COLO668 (cell line): ENCODE results near the gene PEX5.
A peak's percentile ranks its signal among the peaks of the same experiment; 100 is the strongest.

Source experiments
- DNase-seq: peaks from one replicate; lab custom pipeline; 2025; ENCODE audit not compliant: unreplicated experiment; lab: John Stamatoyannopoulos, UW

Gene PEX5

GRCh38 chr12:7189398-7190267 lies at the start of gene PEX5:
Gene PEX5 (plus strand): TSS chr12:7189686. CDS start chr12:7190378, 692 bp downstream.
- DNase-seq: peak; percentile 86

DNA sequence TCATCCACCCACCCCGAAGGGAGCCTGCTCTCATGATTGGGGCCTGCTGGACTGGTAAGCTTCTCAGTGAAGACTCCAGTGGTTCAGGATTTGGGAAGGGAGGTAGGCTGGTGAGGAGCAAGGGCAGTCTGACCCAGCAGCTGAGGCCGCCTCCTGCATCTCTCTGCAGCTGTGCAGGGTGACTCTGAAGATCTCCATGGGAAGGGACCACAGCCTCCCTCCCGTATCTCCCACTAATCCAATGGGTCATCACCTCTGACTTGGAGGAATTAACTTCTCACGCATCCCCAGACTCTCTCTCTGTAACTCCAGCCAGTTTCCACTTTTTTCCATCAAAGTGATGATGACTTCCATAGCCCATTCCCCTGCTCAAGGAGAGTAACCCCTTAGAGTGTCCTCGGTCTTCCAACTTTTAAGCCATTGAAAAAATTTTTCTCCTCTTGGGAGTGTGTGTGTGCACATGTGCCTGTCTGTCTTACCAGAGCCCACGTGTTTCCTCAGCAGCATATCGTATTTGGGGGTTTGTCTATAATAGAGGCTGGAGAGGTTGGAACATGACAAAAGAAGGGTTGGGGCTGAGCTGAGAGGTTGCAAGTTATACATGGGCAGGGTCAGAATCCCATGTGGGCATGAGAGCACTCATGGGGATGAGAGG lies 48.0 kb upstream of the PEX5 start:
- DNase-seq: no peak

GRCh38 chr12:7142056-7142644 lies 47.3 kb upstream of the PEX5 start:
- peak; percentile 34 for DNase-seq

GRCh38 chr12:7142809-7143465 lies 46.5 kb upstream of the PEX5 start:
- no peak for DNase-seq

GRCh38 chr12:7143564-7143963 lies 45.9 kb upstream of the PEX5 start:
- no peak for DNase-seq

- no peak for DNase-seq
Observed at GRCh38 chr12:7144414-7145120, 44.9 kb upstream of the PEX5 start.

DNA sequence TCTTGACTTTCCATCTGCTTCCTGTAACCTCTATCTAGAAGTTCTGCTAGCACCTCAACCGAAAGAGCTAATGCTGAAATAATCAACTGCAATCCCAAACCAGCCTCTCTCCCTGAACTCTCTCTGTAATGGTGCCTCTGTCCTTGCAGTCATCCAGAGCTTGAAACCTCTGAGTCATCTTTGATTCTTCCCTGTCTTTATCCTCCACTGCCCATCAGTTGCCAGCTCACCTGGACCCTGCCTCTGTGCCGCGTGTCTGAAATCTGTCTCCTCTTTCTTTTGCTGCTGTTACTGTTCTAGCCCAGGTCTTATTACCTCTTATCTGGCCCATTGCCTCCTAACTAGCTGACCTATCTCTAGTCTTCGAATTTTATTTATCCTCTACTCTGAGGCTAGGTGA lies 43.8 kb upstream of the PEX5 start:
- no peak for DNase-seq

DNA sequence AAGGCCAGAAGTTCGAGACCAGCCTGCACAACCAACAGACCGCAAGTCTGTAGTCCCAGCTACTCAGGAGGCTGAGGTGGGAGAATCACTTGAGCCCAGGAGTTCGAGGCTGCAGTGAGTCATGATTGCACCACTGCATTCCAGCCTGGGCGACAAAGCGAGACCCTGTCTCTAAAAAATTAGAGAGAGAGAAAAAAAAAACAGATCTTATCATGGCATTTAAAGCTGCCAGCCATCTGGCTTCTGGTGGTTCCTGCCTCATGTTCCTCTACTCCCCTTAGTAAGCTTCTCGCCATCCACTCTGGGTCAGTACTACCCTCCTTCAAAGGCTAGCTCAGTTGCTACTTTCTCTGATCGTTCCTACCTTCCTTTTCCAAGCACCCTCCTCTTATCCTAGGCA lies 43.3 kb upstream of the PEX5 start:
- no peak for DNase-seq

DNA sequence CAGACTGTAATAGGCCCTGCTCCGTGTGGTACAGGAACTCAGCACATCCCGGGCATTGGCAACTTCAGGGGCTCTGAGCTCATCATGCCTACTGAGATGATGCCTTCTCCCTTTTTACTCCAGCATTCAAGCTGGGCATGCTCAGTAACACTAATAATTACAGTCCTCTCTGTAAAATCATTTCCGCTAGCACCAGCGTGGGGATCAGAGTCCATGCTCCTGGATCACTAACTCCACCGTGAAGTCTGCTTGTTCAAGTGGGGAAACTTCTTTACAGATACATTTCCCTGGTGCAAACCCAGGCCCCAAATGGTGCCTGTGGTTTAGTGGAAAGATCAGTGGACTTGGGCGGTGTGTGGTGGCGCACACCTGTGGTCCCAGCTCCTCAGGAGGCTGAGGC lies 42.6 kb upstream of the PEX5 start:
- DNase-seq: no peak

GRCh38 chr12:7150356-7150755 lies 39.1 kb upstream of the PEX5 start:
- DNase-seq: no peak

GRCh38 chr12:7150841-7151240 lies 38.6 kb upstream of the PEX5 start:
- no peak for DNase-seq

DNA sequence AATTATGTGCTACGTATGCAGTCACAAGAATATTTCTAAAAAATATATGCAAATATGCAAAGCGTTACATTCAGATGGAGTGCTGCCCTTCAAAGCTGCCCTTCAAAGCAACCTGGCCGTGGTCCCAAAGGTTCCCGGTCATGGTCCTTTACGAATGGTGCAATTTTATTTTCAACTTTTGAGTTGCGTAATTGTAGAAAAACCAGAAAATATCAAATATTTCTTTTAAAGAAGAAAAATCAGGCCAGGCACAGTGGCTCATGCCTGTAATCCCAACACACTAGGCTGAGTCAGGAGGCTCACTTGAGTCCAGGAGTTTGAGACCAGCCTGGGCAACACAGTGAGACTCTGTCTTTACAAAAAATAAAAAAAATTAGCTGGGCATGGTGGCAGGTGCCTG lies 38.0 kb upstream of the PEX5 start:
- no peak for DNase-seq

GRCh38 chr12:7152818-7153217 lies 36.7 kb upstream of the PEX5 start:
- no peak for DNase-seq

DNA sequence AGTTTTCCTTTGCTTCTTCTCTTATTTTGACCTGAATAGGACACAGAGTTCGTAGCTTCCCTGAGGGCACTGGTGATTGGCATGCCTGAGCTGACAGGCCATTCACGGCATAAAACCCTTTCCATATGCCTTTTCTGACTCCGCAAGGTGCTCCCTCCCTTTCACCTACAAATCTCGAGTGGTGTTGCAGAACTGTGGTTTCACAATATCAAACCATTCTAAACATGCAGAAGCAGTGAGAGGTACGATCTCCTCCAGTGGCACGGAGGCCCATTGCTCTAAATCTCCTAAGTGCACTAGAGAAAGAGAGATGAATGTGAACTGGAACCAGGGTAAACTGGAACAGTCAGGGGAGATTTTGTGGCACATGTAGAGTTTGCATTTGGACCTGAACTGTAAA lies 35.4 kb upstream of the PEX5 start:
- DNase-seq: no peak

DNA sequence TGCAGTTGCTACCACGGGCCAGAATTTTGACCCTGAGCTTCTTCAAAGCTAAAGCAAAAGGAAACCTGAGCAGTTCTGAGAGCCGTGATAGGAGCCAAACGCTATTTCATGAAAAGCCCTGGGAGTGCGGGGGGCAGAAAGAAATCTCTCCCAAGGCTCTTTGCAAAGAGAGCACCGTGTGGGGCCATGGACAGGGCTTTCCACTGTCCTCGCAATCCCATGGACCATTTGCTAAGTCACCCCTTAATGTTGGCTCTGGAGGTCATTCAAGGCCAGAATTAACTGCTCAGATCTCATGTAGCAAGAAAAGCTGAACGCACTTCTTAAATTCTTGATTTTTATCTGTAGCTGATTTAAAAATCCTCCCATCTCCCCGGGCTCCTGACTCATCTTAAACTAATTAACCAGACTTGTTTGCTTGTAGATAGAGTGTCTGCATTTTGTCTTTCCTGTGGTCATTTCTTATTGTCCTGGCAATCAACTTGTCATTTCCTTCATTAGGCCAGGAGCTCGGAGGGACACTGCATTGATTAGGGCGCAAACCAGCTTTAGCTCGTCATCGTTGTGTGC lies 34.5 kb upstream of the PEX5 start:
- no peak for DNase-seq

GRCh38 chr12:7155471-7156034 lies 33.9 kb upstream of the PEX5 start:
- peak; percentile 58 for DNase-seq

GRCh38 chr12:7156259-7157197 lies 33.0 kb upstream of the PEX5 start:
- DNase-seq: no peak

DNA sequence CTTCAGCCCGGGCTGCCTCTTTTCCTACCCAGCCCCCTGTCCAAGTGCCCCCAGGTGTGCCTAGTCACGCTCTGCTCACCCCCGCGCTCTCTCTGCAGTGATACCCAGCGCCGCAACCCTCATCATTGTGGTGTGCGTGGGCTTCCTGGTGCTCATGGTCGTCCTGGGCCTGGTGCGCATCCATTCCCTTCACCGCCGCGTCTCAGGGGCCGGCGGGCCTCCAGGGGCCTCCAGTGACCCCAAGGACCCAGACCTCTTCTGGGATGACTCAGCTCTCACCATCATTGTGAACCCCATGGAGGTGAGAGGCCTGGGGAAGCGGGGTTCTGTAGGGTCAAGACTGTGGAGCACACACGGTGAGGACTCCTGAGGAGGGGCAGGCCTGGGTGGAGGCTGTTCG lies 32.1 kb upstream of the PEX5 start:
- DNase-seq: no peak
